Stomach (tissue), 4 donors: ENCODE data around the gene SPTSSA.

ENCODE experiments used
- CTCF ChIP-seq, 7 experiments: fragments of 450-650 bp in 4 of 7; fragments of 200-600 bp in 3 of 7; sonication (generic) in 3 of 7; IDR thresholded peaks; one replicate each; pipeline ENCODE4 v1.5.1; 2016 to 2019; ENCODE audit warnings: antibody characterized with exemption in 7 of 7, control low read depth in 2 of 7, mild to moderate bottlenecking in 1 of 7
- POLR2A ChIP-seq, 4 donors: fragments of 450-650 bp; IDR thresholded peaks; one replicate each; pipeline ENCODE4 v1.6.1; 2016; ENCODE audit warnings: antibody characterized with exemption in 4 of 4, control low read depth in 2 of 4, mild to moderate bottlenecking in 1 of 4, moderate library complexity in 1 of 4
- POLR2AphosphoS5 ChIP-seq, 3 donors: sonication (generic); formaldehyde crosslinking; IDR thresholded peaks; one replicate each; pipeline ENCODE4 v1.6.1; 2016; ENCODE audit warnings: antibody characterized with exemption in 3 of 3

DNA sequence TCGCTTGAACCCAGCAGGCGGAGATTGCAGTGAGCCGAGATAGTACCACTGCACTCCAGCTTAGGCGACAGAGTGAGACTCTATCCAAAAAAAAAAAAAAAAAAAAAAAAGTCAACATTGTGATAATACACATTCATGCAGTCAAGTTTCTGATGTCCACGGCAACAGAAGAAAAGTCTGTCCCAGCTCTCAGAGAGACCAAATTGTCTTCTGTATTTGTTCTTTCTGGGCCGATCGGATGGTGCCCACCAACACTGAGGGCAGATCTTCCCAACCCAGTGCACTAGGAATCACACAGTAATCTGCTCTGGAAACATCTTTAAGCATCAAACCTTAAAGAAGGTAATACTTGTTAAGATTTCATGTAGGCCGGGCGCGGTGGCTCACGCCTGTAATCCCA, 45.8 kb upstream of the SPTSSA start:
- TF ChIP-seq CTCF (IDR thresholded peaks at IDR 0.05): no peak
- no peak for TF ChIP-seq POLR2A (IDR thresholded peaks at IDR 0.05)
- no peak for TF ChIP-seq POLR2AphosphoS5 (IDR thresholded peaks at IDR 0.05)
